Measurements from ENCODE around the gene TRUB2. TPM values are rescaled to one million over a fixed set of nuclear protein-coding genes. Genes with fewer than 3 reads are reported as not detected.

Gene TRUB2
- total RNA-seq, 1 experiment from 2014 or later, result 37.6 TPM

GRCh38 chr9:128370367-128370751 is 48.1 kb upstream of the TRUB2 start:
- H3K27ac Mint-ChIP-seq (ENCODE audit: low read depth, unreplicated experiment), result peak overlapping the region; percentile 84
- H3K4me1 Mint-ChIP-seq (ENCODE audit: insufficient read depth, unreplicated experiment), result peaks cover 29% of the 10 kb centered on the region
- CTCF ChIA-PET, result interaction anchor here (1.2 to 2.9 kb wide), 3 partner anchors 9 to 50 kb away, joined by 3 to 23 read pairs (median 3); partner anchors contain the start of gene CERCAM
- no peak for TF ChIP-seq CTCF (IDR thresholded peaks at IDR 0.05; ENCODE audit: unreplicated experiment)
- DNase-seq (ENCODE audit: unreplicated experiment), result no peak
- intact Hi-C loops (cut with micrococcal nuclease), result no loop called here
- H3K9me3 Mint-ChIP-seq (ENCODE audit: unreplicated experiment), result no peaks in the 10 kb centered on the region
- no TSS peak for BruUV-seq (replicated peaks)
- H3K36me3 Mint-ChIP-seq (ENCODE audit: insufficient read depth, unreplicated experiment), result peaks cover 10% of the 10 kb centered on the region
- H3K4me3 Mint-ChIP-seq (ENCODE audit: unreplicated experiment), result peak overlapping the region; percentile 84
- H3K27me3 Mint-ChIP-seq (ENCODE audit: insufficient read depth, unreplicated experiment), result no peaks in the 10 kb centered on the region
- POLR2A ChIA-PET, result interaction anchor here (0.7 to 3.5 kb wide), 22 partner anchors 9 to 711 kb away, joined by 3 to 41 read pairs (median 7); partner anchors contain the start of genes DOLPP1, ENDOG, GOLGA2 and SET

GRCh38 chr9:128369024-128369706 is 46.9 kb upstream of the TRUB2 start:
- ChIA-PET POLR2A (interaction anchor here (1.7 to 2.0 kb wide), 2 partner anchors 28 to 93 kb away, joined by 7 to 11 read pairs; partner anchors contain the start of genes GOLGA2 and SWI5), CTCF (interaction anchor here (0.6 to 1.6 kb wide), 3 partner anchors 28 to 149 kb away, joined by 3 to 6 read pairs (median 3); no protein-coding TSS in a partner anchor)
- Mint-ChIP-seq H3K27ac (ENCODE audit: low read depth, unreplicated experiment) (no peak overlapping the region), H3K27me3 (ENCODE audit: insufficient read depth, unreplicated experiment) (no peaks in the 10 kb centered on the region), H3K4me1 (ENCODE audit: insufficient read depth, unreplicated experiment) (peaks cover 29% of the 10 kb centered on the region), H3K36me3 (ENCODE audit: insufficient read depth, unreplicated experiment) (peaks cover 10% of the 10 kb centered on the region), H3K9me3 (ENCODE audit: unreplicated experiment) (no peaks in the 10 kb centered on the region), H3K4me3 (ENCODE audit: unreplicated experiment) (no peak overlapping the region)
- intact Hi-C loops (cut with micrococcal nuclease), result loop anchor here (10.0 kb wide), 1 partner anchor 46 kb away; no protein-coding TSS in a partner anchor
- no TSS peak for BruUV-seq (replicated peaks)
- no peak for DNase-seq (ENCODE audit: unreplicated experiment)
- TF ChIP-seq CTCF (IDR thresholded peaks at IDR 0.05; ENCODE audit: unreplicated experiment), result no peak

- intact Hi-C loops (cut with micrococcal nuclease), result loop anchor here (10.0 kb wide), 1 partner anchor 49 kb away; no protein-coding TSS in a partner anchor
- H3K27ac Mint-ChIP-seq (ENCODE audit: low read depth, unreplicated experiment), result no peak overlapping the region
Observed at GRCh38 chr9:128365525-128365924, 43.3 kb upstream of the TRUB2 start.

More at GRCh38 chr9:128365525-128365924, 43.3 kb upstream of the TRUB2 start:
- DNase-seq (ENCODE audit: unreplicated experiment), result no peak
- Mint-ChIP-seq H3K4me1 (ENCODE audit: insufficient read depth, unreplicated experiment) (peaks cover 12% of the 10 kb centered on the region), H3K27me3 (ENCODE audit: insufficient read depth, unreplicated experiment) (no peaks in the 10 kb centered on the region), H3K9me3 (ENCODE audit: unreplicated experiment) (no peaks in the 10 kb centered on the region), H3K36me3 (ENCODE audit: insufficient read depth, unreplicated experiment) (peaks cover under 1% of the 10 kb centered on the region), H3K4me3 (ENCODE audit: unreplicated experiment) (no peak overlapping the region)
- ChIA-PET CTCF (interaction anchor here (0.7 to 1.5 kb wide), 2 partner anchors 19 to 47 kb away, joined by 3 read pairs; no protein-coding TSS in a partner anchor), POLR2A (no interaction called here)
- BruUV-seq (replicated peaks), result no TSS peak
- no peak for TF ChIP-seq CTCF (IDR thresholded peaks at IDR 0.05; ENCODE audit: unreplicated experiment)

All from MCF 10A (cell line).